H1 (cell line): ENCODE data around the gene MFGE8. TPM values are rescaled to one million over a fixed set of nuclear protein-coding genes. Genes with fewer than 3 reads are reported as not detected.

ENCODE experiments used
- CTCF ChIA-PET: fragments of 300-600 bp; sonication (Branson Sonifier 250); formaldehyde crosslinking; loops from one replicate; lab custom pipeline; 2021; ENCODE audit not compliant: partially characterized antibody; lab: Charles Lee
- POLR2A ChIA-PET: fragments of 300-600 bp; sonication (Branson Sonifier 250); formaldehyde crosslinking; loops from one replicate; lab custom pipeline; 2021; ENCODE audit warnings: inconsistent platforms; ENCODE audit not compliant: partially characterized antibody; lab: Charles Lee
- DNase-seq, 2 experiments: peaks; one replicate each; pipeline versions ENCODE4 v3.0.0 to v3.0.0-alpha.2; 2010 to 2022; ENCODE audit warnings: low spot score in 2 of 2, low read depth in 1 of 2, mixed read lengths in 1 of 2
- FAIRE-seq: peaks from 2 replicates; lab custom pipeline; 2011; peaks lifted over from hg19 to GRCh38; lab: Jason Lieb, UNC
- H2AFZ ChIP-seq: 2 replicates; pipeline ENCODE4 v1.8.1; 2012; ENCODE audit warnings: low read length, inconsistent platforms
- H2AK5ac ChIP-seq: 2 replicates; pipeline ENCODE4 v1.6.1; 2013; ENCODE audit warnings: low read depth, low read length
- H2BK120ac ChIP-seq: replicated peaks from 2 replicates; pipeline ENCODE3; 2013; ENCODE audit warnings: low read depth, low read length, inconsistent platforms
- H2BK12ac ChIP-seq: 2 replicates; pipeline ENCODE4 v1.6.1; 2013; ENCODE audit warnings: low read depth, low read length
- H2BK15ac ChIP-seq: 2 replicates; pipeline ENCODE4 v1.6.1; 2013; ENCODE audit warnings: low read length
- H2BK20ac ChIP-seq: 2 replicates; pipeline ENCODE4 v1.6.1; 2013; ENCODE audit warnings: low read length
- H2BK5ac ChIP-seq: 2 replicates; pipeline ENCODE4 v1.6.1; 2013; ENCODE audit warnings: low read depth, low read length
- H3K14ac ChIP-seq: 2 replicates; pipeline ENCODE4 v1.6.1; 2013; ENCODE audit warnings: inconsistent platforms; ENCODE audit not compliant: insufficient read length
- H3K18ac ChIP-seq: 2 replicates; pipeline ENCODE4 v1.6.1; 2013; ENCODE audit warnings: low read length; ENCODE audit errors: extremely low read depth
- H3K23ac ChIP-seq: 2 replicates; pipeline ENCODE4 v1.6.1; 2013; ENCODE audit warnings: inconsistent platforms; ENCODE audit not compliant: insufficient read length
- H3K23me2 ChIP-seq: 2 replicates; pipeline ENCODE4 v1.6.1; 2013; ENCODE audit warnings: low read depth, low read length
- H3K27ac ChIP-seq: 2 replicates; pipeline ENCODE4 v1.6.1; 2011; ENCODE audit warnings: low read depth, low read length, inconsistent platforms
- H3K27me3 ChIP-seq, 4 experiments: replicated peaks in 1 of 4; 1 replicate in 1 of 4; 2 replicates in 3 of 4; pipeline versions ENCODE4 v1.6.1 to v1.8.1; 2011 to 2013; ENCODE audit warnings: low read length in 3 of 4, mild to moderate bottlenecking in 3 of 4, inconsistent platforms in 2 of 4, mixed read lengths in 2 of 4, moderate library complexity in 1 of 4; ENCODE audit not compliant: control insufficient read depth in 3 of 4, insufficient read depth in 3 of 4; ENCODE audit errors: extremely low read depth in 1 of 4
- H3K36me3 ChIP-seq, 4 experiments: 2 replicates each; pipeline versions ENCODE4 v1.6.1 to v1.8.1; 2011 to 2013; ENCODE audit warnings: mild to moderate bottlenecking in 4 of 4, low read length in 3 of 4, moderate library complexity in 2 of 4, control low read depth in 1 of 4, inconsistent platforms in 1 of 4; ENCODE audit not compliant: insufficient read depth in 4 of 4, control insufficient read depth in 2 of 4
- H3K4ac ChIP-seq: replicated peaks from 2 replicates; pipeline ENCODE3; 2013; ENCODE audit warnings: low read length, low read depth, mixed read lengths, inconsistent platforms; ENCODE audit not compliant: insufficient read length
- H3K4me1 ChIP-seq, 4 experiments: replicated peaks in 1 of 4; 1 replicate in 1 of 4; 2 replicates in 3 of 4; pipeline versions ENCODE4 v1.6.1 to v1.8.1; 2011 to 2013; ENCODE audit warnings: low read length in 3 of 4, inconsistent platforms in 2 of 4, mixed read lengths in 1 of 4; ENCODE audit not compliant: insufficient read depth in 4 of 4, control insufficient read depth in 3 of 4
- H3K4me2 ChIP-seq, 2 experiments: 2 replicates each; pipeline versions ENCODE4 v1.6.1 to v1.8.1; 2011 to 2013; ENCODE audit warnings: low read depth in 2 of 2, low read length in 2 of 2, control low read depth in 1 of 2, inconsistent platforms in 1 of 2, mild to moderate bottlenecking in 1 of 2; ENCODE audit not compliant: insufficient read depth in 1 of 2
- H3K4me3 ChIP-seq, 4 experiments: fragments of 200-600, 300-600 bp in 1 of 4; sonication (generic), shearing (Covaris generic), sonication (Bioruptor Twin) in 1 of 4; 2 replicates each; pipeline versions ENCODE4 v1.5.1 to v1.8.1; 2011 to 2016; ENCODE audit warnings: low read length in 4 of 4, low read depth in 3 of 4, control low read depth in 2 of 4, inconsistent platforms in 2 of 4, mild to moderate bottlenecking in 2 of 4, mixed read lengths in 1 of 4, moderate library complexity in 1 of 4; ENCODE audit not compliant: insufficient read depth in 2 of 4; ENCODE audit errors: extremely low read depth in 1 of 4
- H3K56ac ChIP-seq: replicated peaks from 2 replicates; pipeline ENCODE3; 2013; ENCODE audit warnings: low read depth, mild to moderate bottlenecking, mixed read lengths, low read length, inconsistent platforms; ENCODE audit not compliant: insufficient read length
- H3K79me1 ChIP-seq: 2 replicates; pipeline ENCODE4 v1.6.1; 2013; ENCODE audit warnings: low read depth, low read length, control low read depth
- H3K79me2 ChIP-seq, 2 experiments: 2 replicates each; pipeline versions ENCODE4 v1.6.1 to v1.8.1; 2012 to 2013; ENCODE audit warnings: low read length in 2 of 2, mild to moderate bottlenecking in 2 of 2, inconsistent platforms in 1 of 2; ENCODE audit not compliant: insufficient read depth in 2 of 2, control insufficient read depth in 1 of 2
- H3K9ac ChIP-seq, 4 experiments: replicated peaks in 1 of 4; 1 replicate in 1 of 4; 2 replicates in 3 of 4; pipeline versions ENCODE4 v1.6.1 to v1.8.1; 2011 to 2013; ENCODE audit warnings: low read depth in 3 of 4, low read length in 3 of 4, control low read depth in 2 of 4, mild to moderate bottlenecking in 2 of 4, moderate library complexity in 2 of 4, inconsistent platforms in 1 of 4; ENCODE audit errors: extremely low read depth in 1 of 4
- H3K9me3 ChIP-seq, 2 experiments: 2 replicates each; pipeline versions ENCODE4 v1.6.1 to v1.8.1; 2012 to 2013; ENCODE audit warnings: mild to moderate bottlenecking in 2 of 2, moderate library complexity in 2 of 2, control low read depth in 1 of 2, inconsistent platforms in 1 of 2, low read depth in 1 of 2, low read length in 1 of 2, mixed read lengths in 1 of 2; ENCODE audit not compliant: insufficient read depth in 2 of 2
- H4K20me1 ChIP-seq, 2 experiments: replicated peaks in 1 of 2; 2 replicates each; pipeline versions ENCODE3 to v1.8.1; 2011 to 2013; ENCODE audit warnings: inconsistent platforms in 2 of 2, low read length in 2 of 2, mild to moderate bottlenecking in 1 of 2; ENCODE audit not compliant: insufficient read depth in 2 of 2, control insufficient read depth in 1 of 2
- H4K5ac ChIP-seq: 2 replicates; pipeline ENCODE4 v1.6.1; 2013; ENCODE audit warnings: low read length, low read depth, mixed read lengths, inconsistent platforms; ENCODE audit not compliant: insufficient read length
- H4K8ac ChIP-seq: 2 replicates; pipeline ENCODE4 v1.8.0; 2013; ENCODE audit warnings: mild to moderate bottlenecking, moderate library complexity, low read length, inconsistent platforms; ENCODE audit not compliant: insufficient read depth; ENCODE audit errors: extremely low read depth
- H4K91ac ChIP-seq: replicated peaks from 2 replicates; pipeline ENCODE3; 2013; ENCODE audit warnings: low read length, mixed read lengths, inconsistent platforms; ENCODE audit not compliant: insufficient read length
- BRCA1 ChIP-seq: IDR thresholded peaks from 2 replicates; pipeline ENCODE4 v1.6.1; 2012; ENCODE audit warnings: low read depth, low read length, improper control_type of control experiment
- GTF2F1 ChIP-seq: IDR thresholded peaks from 2 replicates; pipeline ENCODE4 v1.6.1; 2012; ENCODE audit warnings: low read depth, low read length, improper control_type of control experiment, borderline replicate concordance
- POLR2A ChIP-seq, 2 experiments: IDR thresholded peaks; 1 replicate in 1 of 2; 2 replicates in 1 of 2; pipeline ENCODE4 v1.6.1; 2011; ENCODE audit warnings: low read depth in 2 of 2, low read length in 2 of 2, mild to moderate bottlenecking in 2 of 2; ENCODE audit errors: control extremely low read depth in 1 of 2
- POU5F1 ChIP-seq: IDR thresholded peaks from 2 replicates; pipeline ENCODE4 v1.6.1; 2011; ENCODE audit warnings: low read depth, mild to moderate bottlenecking, low read length, moderate library complexity
- SP2 ChIP-seq: IDR thresholded peaks from 2 replicates; pipeline ENCODE4 v1.6.1; 2012; ENCODE audit warnings: mild to moderate bottlenecking, low read length, inconsistent platforms
- SP4 ChIP-seq: IDR thresholded peaks from 2 replicates; pipeline ENCODE4 v1.6.1; 2012; ENCODE audit warnings: low read length, inconsistent platforms
- WGBS, 2 experiments: shearing (Covaris generic) in 1 of 2; methylation state at CpG; one replicate each; pipeline versions ENCODE4 v1.1.6 to v1.1.7; 2013 to 2015; ENCODE audit warnings: low lambda C conversion rate in 2 of 2, mixed read lengths in 2 of 2, inconsistent platforms in 1 of 2, low coverage in 1 of 2, missing lambda C conversion rate in 1 of 2; ENCODE audit not compliant: insufficient replicate concordance in 2 of 2, insufficient coverage in 1 of 2, insufficient read length in 1 of 2; ENCODE audit errors: extremely low coverage in 1 of 2, missing lambda C conversion rate in 1 of 2; 5-methylcytosine and 5-hydroxymethylcytosine counted together
- polyA plus RNA-seq, 7 experiments: library from polyadenylated mRNA; depleted of rRNA in 3 of 7; stranded (reverse) in 5 of 7; unstranded in 2 of 7; fragments of >200 nt in 5 of 7; fragments of 200-250 nt in 2 of 7; gene quantifications; 1 replicate in 5 of 7; 2 replicates in 1 of 7; 4 replicates in 1 of 7; pipeline versions ENCODE4 v1.2.1 to v1.2.3, GENCODE V29; 2011 to 2013; ENCODE audit warnings: missing spikeins in 2 of 7, mixed read lengths in 2 of 7
- total RNA-seq: library from RNA; stranded (reverse); fragmentation: NEBNext Ultra II Directional; extraction: Animal tissue kit (Norgen Biotek cat#: 25700); gene quantifications from 2 replicates; pipeline ENCODE4 v1.2.1, GENCODE V29; 2021

The MFGE8 gene
- total and polyA plus RNA-seq, 2 of the 8 experiments (the other 6 are each of a cell fraction or from before 2014, with no cell fraction given), result 1,237 to 2,117 TPM

GRCh38 chr15:88872106-88872505, 41.1 kb downstream of the MFGE8 start:
- H2BK15ac ChIP-seq, result no peak overlapping the region
- H4K8ac ChIP-seq, result no peak overlapping the region
- no peak overlapping the region for H4K5ac ChIP-seq
- H3K23ac ChIP-seq, result no peak overlapping the region
- POLR2A ChIA-PET, result interaction anchor here (1.1 to 1.6 kb wide), 3 partner anchors 11 to 126 kb away, joined by 3 to 6 read pairs (median 5); no protein-coding TSS in a partner anchor
- peaks cover 0 to 4% (median 1%) of the 10 kb centered on the region in 4 experiments; a peak in 2 of 7 replicates for H3K4me1 ChIP-seq
- TF ChIP-seq SP2 (no peak), GTF2F1 (no peak), POLR2A (IDR thresholded peaks at IDR 0.05; ENCODE audit: control extremely low read depth in 1 of 2, low read depth in 2 of 2, low read length in 2 of 2) (no peak), POU5F1 (no peak), SP4 (no peak), BRCA1 (no peak)
- no peak overlapping the region for H3K27ac ChIP-seq
- H3K56ac ChIP-seq, result no peak overlapping the region
- no peak overlapping the region for H2BK20ac ChIP-seq
- H2AFZ ChIP-seq, result no peak overlapping the region
- H3K4me3 ChIP-seq, result no peak overlapping the region
- no peak overlapping the region for H3K4ac ChIP-seq
- no peaks in the 10 kb centered on the region for H3K23me2 ChIP-seq
- H2BK12ac ChIP-seq, result no peak overlapping the region; the same call in 1 of the 2 replicates
- H2AK5ac ChIP-seq, result no peak overlapping the region
- H2BK5ac ChIP-seq, result no peak overlapping the region
- no peak overlapping the region for H2BK120ac ChIP-seq
- CTCF ChIA-PET, result interaction anchor here (0.6 to 4.3 kb wide), 13 partner anchors 7 to 300 kb away, joined by 3 to 36 read pairs (median 3); no protein-coding TSS in a partner anchor
- H4K91ac ChIP-seq, result no peak overlapping the region
- no peak overlapping the region for H3K18ac ChIP-seq
- H3K79me1 ChIP-seq, result no peaks in the 10 kb centered on the region
- no peak overlapping the region for H3K14ac ChIP-seq
- peaks cover 0 to 3% (median 2%) of the 10 kb centered on the region in 4 experiments; a peak in 3 of 8 replicates for H3K36me3 ChIP-seq
- H3K9ac ChIP-seq, result no peak overlapping the region
- H4K20me1 ChIP-seq, result no peaks in the 10 kb centered on the region
- no peaks in the 10 kb centered on the region for H3K9me3 ChIP-seq
- H3K79me2 ChIP-seq, result no peaks in the 10 kb centered on the region
- no peaks in the 10 kb centered on the region for H3K27me3 ChIP-seq
- no peak overlapping the region for H3K4me2 ChIP-seq
- no peak for FAIRE-seq
- no peak for DNase-seq
- WGBS, 2 experiments, result 93% methylated on average over 6 of the region's 6 CpGs; no CpG with 5 or more reads in 1 of the 2 experiments
